HL-60 (cell line): Measurements from ENCODE around the gene ETV6.

ENCODE experiments used
- DNase-seq, 2 experiments: peaks; one replicate each; pipeline ENCODE4 v3.0.0-alpha.2; 2010 to 2020; ENCODE audit warnings: low read depth in 1 of 2, low spot score in 1 of 2
- H3K27ac ChIP-seq: fragments of 250-450 bp; sonication (Bioruptor Pico); replicated peaks from 2 replicates; pipeline ENCODE4 v1.5.1; 2020; ENCODE audit warnings: mild to moderate bottlenecking, moderate library complexity
- H3K27me3 ChIP-seq: fragments of 250-450 bp; sonication (Bioruptor Pico); 2 replicates; pipeline ENCODE4 v1.5.1; 2021; ENCODE audit warnings: mild to moderate bottlenecking, moderate library complexity; ENCODE audit not compliant: insufficient read depth, poor library complexity, severe bottlenecking
- H3K4me3 ChIP-seq: replicated peaks from 2 replicates; pipeline ENCODE4 v1.5.1; 2011; ENCODE audit warnings: mild to moderate bottlenecking, control low read depth, low read length; ENCODE audit not compliant: insufficient read depth
- CTCF ChIP-seq: IDR thresholded peaks from one replicate; pipeline ENCODE4 v1.5.1; 2011; ENCODE audit warnings: low read length, control low read depth, inconsistent platforms; ENCODE audit not compliant: insufficient read depth
- GABPA ChIP-seq: IDR thresholded peaks from 2 replicates; pipeline ENCODE4 v1.6.1; 2012; ENCODE audit warnings: low read depth
- POLR2AphosphoS5 ChIP-seq: IDR thresholded peaks from 2 replicates; pipeline ENCODE4 v1.6.1; 2012; ENCODE audit warnings: low read depth
- REST ChIP-seq: IDR thresholded peaks from 2 replicates; pipeline ENCODE4 v1.6.1; 2012; ENCODE audit warnings: low read depth; ENCODE audit not compliant: insufficient replicate concordance
- SPI1 ChIP-seq: IDR thresholded peaks from 2 replicates; pipeline ENCODE4 v1.6.1; 2012; ENCODE audit warnings: low read depth, mild to moderate bottlenecking, borderline replicate concordance

Gene ETV6

GRCh38 chr12:11859705-11860425 lies 210.4 kb downstream of the ETV6 start:
- H3K27ac ChIP-seq, result no peak overlapping the region
- H3K4me3 ChIP-seq, result no peak overlapping the region
- H3K27me3 ChIP-seq, result no peaks in the 10 kb centered on the region
- TF ChIP-seq GABPA, result no peak
- no peak for TF ChIP-seq SPI1
- TF ChIP-seq REST, result no peak
- TF ChIP-seq POLR2AphosphoS5, result no peak
- TF ChIP-seq CTCF, result no peak
- no peak for DNase-seq

GRCh38 chr12:11861155-11861863 lies 211.8 kb downstream of the ETV6 start:
- TF ChIP-seq REST (no peak), SPI1 (no peak), POLR2AphosphoS5 (no peak), CTCF (no peak), GABPA (no peak)
- DNase-seq, result no peak
- peak overlapping the region; percentile 20 for H3K27ac ChIP-seq
- H3K27me3 ChIP-seq, result no peaks in the 10 kb centered on the region
- H3K4me3 ChIP-seq, result no peak overlapping the region

GRCh38 chr12:11861864-11862600 lies 212.6 kb downstream of the ETV6 start:
- Histone ChIP-seq H3K27ac (peak overlapping the region; percentile 56), H3K4me3 (no peak overlapping the region), H3K27me3 (no peaks in the 10 kb centered on the region)
- TF ChIP-seq GABPA (no peak), CTCF (no peak), SPI1 (no peak), REST (no peak), POLR2AphosphoS5 (no peak)
- DNase-seq, result no peak
